ENCODE results near the gene TBRG4. TPM values are rescaled to one million over a fixed set of nuclear protein-coding genes. Genes with fewer than 3 reads are reported as not detected.
A peak's percentile ranks its signal among the peaks of the same experiment; 100 is the strongest.

Gene TBRG4
- total RNA-seq, 1 donor from 2014 or later = 60.7 TPM

DNA sequence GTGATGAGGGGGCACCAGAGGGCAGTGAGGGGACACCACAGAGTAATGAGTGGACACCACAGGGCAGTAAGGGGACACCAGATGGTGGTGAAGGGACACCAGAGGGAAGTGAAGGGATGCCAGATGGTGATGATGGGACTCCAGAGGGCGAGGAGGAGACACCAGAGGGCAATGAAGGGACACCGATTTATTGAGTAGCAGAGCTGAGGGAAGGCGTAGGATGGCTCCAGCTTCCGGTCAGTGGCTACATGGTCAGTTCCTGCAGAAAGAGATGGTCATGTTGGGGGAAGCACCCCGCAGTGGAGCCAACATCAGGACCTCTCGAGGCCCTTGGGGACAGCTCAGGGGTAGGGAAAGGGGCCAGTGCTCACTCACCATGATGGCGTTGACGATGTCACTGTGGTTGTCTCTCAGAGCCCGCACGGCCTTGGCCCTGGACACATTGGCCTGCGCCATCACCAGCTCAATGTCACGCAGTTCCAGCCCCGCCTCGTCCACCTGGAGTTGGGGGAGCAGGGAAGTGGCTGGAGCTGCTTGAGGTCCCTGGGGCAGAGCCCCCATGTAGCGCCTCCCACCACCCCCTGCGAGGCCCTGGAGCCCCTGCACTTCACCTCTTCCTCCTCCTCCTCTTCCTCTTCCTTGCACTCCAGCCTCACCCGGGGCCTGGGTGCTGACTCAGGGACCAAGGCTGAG is 31.1 kb downstream of the TBRG4 start:
- FAIRE-seq (no peak), DNase-seq (ENCODE audit: low spot score in 2 of 2) (no peak)

DNA sequence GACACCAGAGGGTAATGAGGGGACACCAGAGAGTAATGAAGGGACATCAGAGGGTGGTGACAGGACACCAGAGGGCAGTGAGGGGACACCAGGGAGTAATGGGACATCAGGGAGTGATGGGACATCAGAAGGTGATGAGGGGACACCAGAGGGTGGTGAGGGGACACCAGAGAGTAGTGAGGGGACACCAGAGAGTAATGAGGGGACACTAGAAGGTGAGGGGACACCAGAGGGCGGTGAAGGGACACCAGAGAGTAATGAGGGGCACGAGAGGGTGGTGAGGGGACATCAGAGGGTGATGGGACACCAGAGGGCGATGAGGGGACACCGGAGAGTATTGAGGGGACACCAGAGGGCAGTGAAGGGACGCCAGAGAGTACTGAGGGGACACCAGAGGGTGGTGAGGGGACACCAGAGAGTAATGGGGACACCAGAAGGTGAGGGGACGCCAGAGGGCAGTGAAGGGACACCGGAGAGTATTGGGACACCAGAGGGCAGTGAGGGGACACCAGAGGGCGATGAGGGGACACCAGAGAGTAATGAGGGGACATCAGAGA is 33.3 kb downstream of the TBRG4 start:
- DNase-seq (ENCODE audit: low spot score in 2 of 2) (peak in 1 of 2 donors; percentile 17), FAIRE-seq (no peak)

DNA sequence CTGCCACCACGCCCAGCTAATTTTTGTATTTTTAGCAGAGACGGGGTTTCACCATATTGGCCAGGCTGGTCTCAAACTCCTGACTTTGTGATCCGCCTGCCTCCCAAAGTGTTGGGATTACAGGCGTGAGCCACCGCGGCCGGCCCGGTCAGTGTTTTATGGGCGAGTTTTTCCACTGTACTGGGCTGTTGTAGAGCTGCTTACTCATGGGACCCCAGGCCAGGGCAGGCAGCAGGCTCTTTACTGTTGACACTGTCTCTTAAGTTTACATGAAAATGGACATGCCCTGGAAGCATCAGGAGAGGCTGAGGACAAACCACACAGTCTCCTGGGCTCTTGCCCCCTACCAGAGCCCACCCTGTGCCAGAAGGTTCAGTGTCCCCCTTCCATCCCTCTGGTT is 33.9 kb downstream of the TBRG4 start:
- FAIRE-seq (no peak), DNase-seq (ENCODE audit: low spot score in 2 of 2) (no peak)

- no peak for FAIRE-seq
- no peak for DNase-seq (ENCODE audit: low spot score in 2 of 2)
These were observed 34.6 kb downstream of the TBRG4 start for GRCh38 chr7:45076946-45077345.

DNA sequence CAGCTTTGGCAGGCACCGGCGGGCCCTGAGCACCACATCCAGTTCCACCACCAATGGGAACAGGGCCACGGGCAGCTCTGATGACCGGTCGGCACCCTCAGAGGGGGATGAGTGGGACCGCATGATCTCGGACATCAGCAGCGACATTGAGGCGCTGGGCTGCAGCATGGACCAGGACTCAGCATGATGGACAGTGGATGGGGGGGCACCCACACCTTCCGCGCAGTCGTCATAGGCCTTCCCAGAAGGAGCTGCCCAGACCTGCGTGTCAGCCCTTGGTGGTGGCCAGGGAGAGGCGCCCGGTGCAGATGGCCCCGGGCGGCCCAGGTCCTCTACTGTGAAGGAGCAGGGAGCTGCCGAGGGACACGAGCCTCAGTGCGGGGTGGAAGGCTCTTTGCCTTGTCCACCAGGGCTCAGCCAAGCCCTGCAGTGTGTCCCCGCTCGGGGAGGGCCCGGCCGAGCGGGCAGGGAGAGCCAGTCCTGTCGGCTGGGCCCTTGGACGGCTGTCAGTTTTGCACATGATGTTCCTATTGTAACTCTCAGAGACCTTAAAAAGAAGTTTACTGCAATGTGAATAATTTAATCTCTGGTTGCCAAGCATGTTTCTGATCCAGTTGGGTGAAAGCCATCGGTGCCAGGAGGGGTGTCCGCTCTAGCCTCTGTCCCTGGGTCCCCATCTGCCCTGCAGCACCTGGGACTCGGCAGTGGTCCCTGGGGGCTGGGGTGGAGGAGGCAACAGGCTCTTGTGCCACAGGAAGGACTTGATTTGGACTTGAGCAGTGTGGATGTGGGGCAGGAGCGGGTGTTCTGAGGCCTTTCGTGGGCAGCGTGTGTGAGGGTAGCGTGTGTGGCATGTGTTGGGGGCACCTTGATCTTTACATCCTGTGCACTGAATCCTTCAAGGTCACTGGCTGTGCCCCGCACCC is 35.4 kb downstream of the TBRG4 start:
- FAIRE-seq = no peak
- no peak for DNase-seq (ENCODE audit: low spot score in 2 of 2)

GRCh38 chr7:45075355-45075644 is 36.2 kb downstream of the TBRG4 start:
- no peak for FAIRE-seq
- DNase-seq (ENCODE audit: low spot score in 2 of 2) = no peak

DNA sequence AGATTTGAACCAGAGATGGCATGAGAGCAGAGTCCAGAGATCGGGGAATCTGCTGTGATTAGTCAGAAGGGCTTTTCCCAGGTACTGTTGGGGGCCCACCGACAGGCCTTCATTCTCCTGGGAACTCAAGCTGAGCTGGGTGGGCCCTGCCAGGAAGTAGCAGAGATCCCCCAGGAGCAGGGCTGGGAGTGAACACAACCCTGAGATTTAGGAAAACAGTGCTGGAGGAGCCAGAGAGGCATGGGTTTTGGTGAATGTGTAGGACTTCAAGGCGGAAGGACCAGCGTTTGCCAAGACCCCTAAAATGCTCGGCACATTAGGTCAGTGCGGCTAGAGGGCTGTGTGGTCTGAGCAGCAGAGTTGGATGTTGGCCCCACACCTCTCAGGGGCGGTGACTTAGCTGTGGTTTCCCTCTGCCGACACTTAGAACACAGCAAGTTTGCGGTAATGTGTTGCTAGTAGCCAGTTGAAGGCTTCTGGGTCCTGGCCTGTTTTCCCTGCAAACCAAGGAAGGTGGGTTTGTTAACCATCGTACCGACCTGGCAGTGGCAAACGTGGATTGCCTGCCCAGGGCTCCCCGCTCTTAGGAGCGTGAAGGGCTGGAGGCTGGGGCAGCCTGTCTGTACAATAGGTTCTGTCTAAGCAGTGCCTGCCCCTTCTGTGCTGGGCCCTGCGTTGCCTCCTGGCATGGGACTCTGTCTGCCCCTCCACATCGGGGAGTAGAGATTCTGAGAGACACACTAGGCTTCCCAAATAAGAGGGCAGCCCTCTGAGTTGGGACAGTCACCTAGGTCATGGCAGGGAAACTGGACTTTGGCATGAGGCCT is 36.8 kb downstream of the TBRG4 start:
- DNase-seq (ENCODE audit: low spot score in 2 of 2) (no peak), FAIRE-seq (no peak)

- FAIRE-seq = no peak
- DNase-seq (ENCODE audit: low spot score in 2 of 2) = no peak
These were observed 37.5 kb downstream of the TBRG4 start for GRCh38 chr7:45073786-45074527.

- FAIRE-seq (no peak), DNase-seq (ENCODE audit: low spot score in 2 of 2) (peak in 1 of 2 donors; percentile 60)
These were observed 38.3 kb downstream of the TBRG4 start for GRCh38 chr7:45073031-45073785.

GRCh38 chr7:45072131-45073030 is 39.1 kb downstream of the TBRG4 start:
- DNase-seq (ENCODE audit: low spot score in 2 of 2) (no peak), FAIRE-seq (no peak)

GRCh38 chr7:45071528-45071927 is 40.0 kb downstream of the TBRG4 start:
- no peak for FAIRE-seq
- no peak for DNase-seq (ENCODE audit: low spot score in 2 of 2)

- no peak for FAIRE-seq
These were observed 41.2 kb downstream of the TBRG4 start for GRCh38 chr7:45070254-45070642.

DNA sequence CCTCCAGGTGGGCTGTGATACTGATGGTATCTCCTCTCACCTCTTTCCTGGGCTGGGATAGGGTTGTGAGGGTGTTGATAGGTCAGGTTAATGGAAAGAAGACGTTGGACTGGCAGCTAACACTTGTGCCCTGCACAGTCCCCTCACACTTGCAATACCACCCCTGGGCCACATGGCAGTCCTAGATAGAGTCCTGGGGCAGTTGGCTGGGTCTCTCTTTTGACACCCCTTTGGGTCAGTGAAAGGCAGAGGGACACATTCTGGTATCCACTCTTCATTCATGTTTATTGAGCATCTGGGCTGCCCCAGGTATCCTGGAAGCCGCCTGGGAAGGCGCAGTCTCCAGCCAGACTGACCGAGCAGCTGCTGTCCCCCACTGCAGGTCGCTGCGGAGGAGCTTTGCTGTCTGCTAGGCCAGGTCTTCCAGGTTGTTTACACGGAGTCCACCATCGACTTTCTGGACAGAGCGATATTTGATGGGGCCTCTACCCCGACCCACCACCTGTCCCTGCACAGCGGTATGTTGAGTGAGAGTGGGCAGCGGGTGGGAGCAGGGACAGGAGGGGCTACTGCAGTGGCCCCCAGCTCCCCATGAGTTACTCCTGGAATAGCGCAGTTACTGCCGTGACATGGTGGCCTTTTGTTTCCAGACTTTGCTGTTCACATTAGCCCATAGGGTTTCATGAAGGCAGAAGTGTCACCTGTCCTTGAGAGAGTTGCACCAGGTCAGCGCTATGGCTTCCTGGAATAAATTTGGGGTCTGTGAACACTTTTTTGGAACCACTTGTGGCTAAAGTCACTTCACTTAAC is 41.8 kb downstream of the TBRG4 start:
- DNase-seq (ENCODE audit: low spot score in 2 of 2) (no peak), FAIRE-seq (no peak)

More at GRCh38 chr7:45070254-45070642, 41.2 kb downstream of the TBRG4 start:
- DNase-seq (ENCODE audit: low spot score in 2 of 2) = no peak

- no peak for DNase-seq (ENCODE audit: low spot score in 2 of 2)
- no peak for FAIRE-seq
These were observed 43.1 kb downstream of the TBRG4 start for GRCh38 chr7:45068236-45069023.

DNA sequence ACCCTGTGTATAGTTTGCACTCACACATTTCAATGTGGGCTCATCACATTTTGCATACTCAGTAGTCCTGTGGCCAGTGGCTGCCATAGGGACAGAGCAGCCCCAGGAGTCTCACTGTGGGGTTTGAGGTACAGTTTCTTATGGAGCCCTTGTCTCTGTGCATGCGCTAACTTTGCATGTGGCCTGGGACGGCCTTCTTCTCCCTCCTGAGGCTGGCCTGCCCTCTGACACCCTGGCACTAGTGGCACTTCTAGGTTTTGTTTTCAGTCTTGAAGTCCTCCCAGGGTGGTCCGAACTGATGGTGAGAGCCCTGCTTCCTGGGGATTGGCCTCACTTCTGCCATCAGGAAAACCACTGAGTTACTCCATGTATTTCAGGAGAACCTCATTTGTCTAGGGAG is 43.9 kb downstream of the TBRG4 start:
- FAIRE-seq = no peak
- DNase-seq (ENCODE audit: low spot score in 2 of 2) = no peak

DNA sequence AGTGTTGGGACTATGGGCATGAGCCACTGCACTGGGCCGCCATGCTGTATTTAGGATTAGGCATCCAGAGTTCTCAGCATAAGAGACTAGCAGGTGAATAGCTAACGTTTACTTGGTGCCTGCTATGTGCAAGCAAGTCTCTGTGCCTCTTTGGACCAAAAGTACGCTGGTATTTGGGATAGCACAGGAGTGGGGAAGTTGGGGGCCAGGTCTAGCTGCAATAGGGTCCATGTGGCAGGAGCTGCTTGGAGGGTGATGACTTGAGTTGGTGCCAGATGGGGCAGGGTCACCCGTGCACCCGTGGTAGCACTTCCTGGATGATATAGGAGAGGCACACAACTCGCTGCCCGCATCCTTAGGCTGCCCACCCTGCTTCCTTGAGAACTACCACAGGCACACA is 45.1 kb downstream of the TBRG4 start:
- FAIRE-seq = no peak
- no peak for DNase-seq (ENCODE audit: low spot score in 2 of 2)

Data from frontal cortex (tissue), 4 donors.